HepG2 (cell line): Measurements from ENCODE around the gene SHISA5. TPM values are rescaled to one million over a fixed set of nuclear protein-coding genes. Genes with fewer than 3 reads are reported as not detected.

Source experiments
- ATAC-seq: fragments of 200-7000 bp; cut with Tn5 transposase; 3 replicates; pipeline ENCODE4 v1.9.1; 2020; ENCODE audit warnings: mild to moderate bottlenecking, moderate library complexity
- BruUV-seq: library from RNA; stranded (reverse); fragments of 400-500 nt; replicated peaks from 2 replicates; lab custom pipeline; 2021; lab: Mats Ljungman, UMichigan
- CTCF ChIA-PET: fragments of 300-600 bp; formaldehyde crosslinking; extraction: SDS; loops from one replicate; lab custom pipeline; 2021; ENCODE audit warnings: low total read pairs, inconsistent platforms, low intra/inter-chr PET ratio; lab: Yijun Ruan, JAX
- POLR2A ChIA-PET: fragments of 350-600 bp; sonication (Branson Sonifier 250); formaldehyde crosslinking; loops from one replicate; lab custom pipeline; 2020; ENCODE audit warnings: antibody characterized with exemption, inconsistent platforms; lab: Yijun Ruan, JAX
- DNase-seq: peaks from one replicate; pipeline ENCODE4 v3.0.0-alpha.2; 2015; ENCODE audit warnings: low spot score
- FAIRE-seq: peaks from 3 replicates; lab custom pipeline; 2011; peaks lifted over from hg19 to GRCh38; lab: Jason Lieb, UNC
- H2AFZ ChIP-seq: one replicate; pipeline ENCODE4 v1.6.1; 2011; ENCODE audit warnings: low read length, inconsistent platforms
- H3K27ac ChIP-seq: fragments of 300-600 bp; 3 replicates; pipeline ENCODE4 v1.8.0; 2011; ENCODE audit warnings: mixed run types, mild to moderate bottlenecking, mixed read lengths, low read length, inconsistent platforms; ENCODE audit not compliant: insufficient read depth; ENCODE audit errors: extremely low read length
- H3K27me3 ChIP-seq, 2 experiments: fragments of 200-600 bp in 1 of 2; 2 replicates in 1 of 2; 3 replicates in 1 of 2; pipeline versions ENCODE4 v1.6.0 to v1.8.0; 2011; ENCODE audit warnings: low read length in 2 of 2, mild to moderate bottlenecking in 2 of 2, moderate library complexity in 2 of 2, inconsistent platforms in 1 of 2; ENCODE audit not compliant: insufficient read depth in 2 of 2, control insufficient read depth in 1 of 2
- H3K36me3 ChIP-seq, 2 experiments: fragments of 200-600 bp in 1 of 2; replicated peaks in 1 of 2; 2 replicates in 1 of 2; 3 replicates in 1 of 2; pipeline versions ENCODE4 v1.5.1 to v1.8.0; 2011; ENCODE audit warnings: low read length in 2 of 2, inconsistent platforms in 1 of 2; ENCODE audit not compliant: insufficient read depth in 2 of 2, control insufficient read depth in 1 of 2
- H3K4me1 ChIP-seq: 2 replicates; pipeline ENCODE4 v1.5.1; 2012; ENCODE audit warnings: low read length, inconsistent platforms; ENCODE audit not compliant: insufficient read depth
- H3K4me2 ChIP-seq: 2 replicates; pipeline ENCODE4 v1.6.0; 2011; ENCODE audit warnings: low read depth, low read length, inconsistent platforms
- H3K4me3 ChIP-seq, 3 experiments: fragments of 200-600 bp in 1 of 3; sonication (generic), shearing (Covaris generic) in 1 of 3; replicated peaks in 1 of 3; 2 replicates each; pipeline ENCODE4 v1.5.1; 2011 to 2016; ENCODE audit warnings: low read length in 3 of 3, inconsistent platforms in 2 of 3, low read depth in 2 of 3, mild to moderate bottlenecking in 2 of 3, control low read depth in 1 of 3, mixed read lengths in 1 of 3; ENCODE audit not compliant: insufficient read depth in 1 of 3
- H3K79me2 ChIP-seq: one replicate; pipeline ENCODE4 v1.6.1; 2011; ENCODE audit warnings: low read length, inconsistent platforms; ENCODE audit not compliant: insufficient read depth
- H3K9ac ChIP-seq: 2 replicates; pipeline ENCODE4 v1.6.0; 2011; ENCODE audit warnings: mild to moderate bottlenecking, low read depth, low read length, inconsistent platforms; ENCODE audit not compliant: insufficient read depth
- H3K9me3 ChIP-seq: 2 replicates; pipeline ENCODE4 v1.5.1; 2012; ENCODE audit warnings: mild to moderate bottlenecking, low read length
- H4K20me1 ChIP-seq: 2 replicates; pipeline ENCODE4 v1.6.0; 2011; ENCODE audit warnings: inconsistent platforms, mild to moderate bottlenecking, low read length, moderate library complexity; ENCODE audit not compliant: insufficient read depth
- ATM ChIP-seq: fragments of 450-650 bp; IDR thresholded peaks from 2 replicates; pipeline ENCODE4 v1.7.1; 2017; ENCODE audit warnings: mild to moderate bottlenecking, borderline replicate concordance
- HHEX ChIP-seq: IDR thresholded peaks from 2 replicates; pipeline ENCODE4 v1.6.1; 2016; ENCODE audit warnings: control low read depth
- MEF2D ChIP-seq: sonication (generic); formaldehyde crosslinking; IDR thresholded peaks from 2 replicates; pipeline ENCODE4 v1.5.1; 2020; ENCODE audit warnings: mild to moderate bottlenecking, missing genetic modification reagents
- SIX1 ChIP-seq: sonication (generic); formaldehyde crosslinking; IDR thresholded peaks from 2 replicates; pipeline ENCODE4 v1.4.0; 2020; ENCODE audit warnings: missing genetic modification reagents, borderline replicate concordance
- ZMAT3 ChIP-seq: sonication (generic); formaldehyde crosslinking; conservative IDR thresholded peaks from 2 replicates; pipeline ENCODE4 v1.7.0; 2021; ENCODE audit warnings: missing genetic modification reagents
- ZNF3 ChIP-seq: IDR thresholded peaks from 2 replicates; pipeline ENCODE4 v1.7.0; 2017; ENCODE audit warnings: inconsistent platforms
- ZNF331 ChIP-seq: sonication (generic); formaldehyde crosslinking; IDR thresholded peaks from 2 replicates; pipeline ENCODE4 v1.4.0; 2020; ENCODE audit warnings: missing genetic modification reagents
- ZNF501 ChIP-seq: sonication (generic); formaldehyde crosslinking; IDR thresholded peaks from 2 replicates; pipeline ENCODE4 v1.5.1; 2020; ENCODE audit warnings: mild to moderate bottlenecking, moderate library complexity, missing genetic modification reagents
- ZNF572 ChIP-seq: sonication (generic); formaldehyde crosslinking; IDR thresholded peaks from 2 replicates; pipeline ENCODE4 v1.5.1; 2020; ENCODE audit warnings: mild to moderate bottlenecking, missing genetic modification reagents
- ZNF687 ChIP-seq: sonication (generic); formaldehyde crosslinking; IDR thresholded peaks from 2 replicates; pipeline ENCODE4 v1.5.1; 2020; ENCODE audit warnings: mild to moderate bottlenecking, missing genetic modification reagents, moderate library complexity
- WGBS: methylation state at CpG from one replicate; pipeline ENCODE4 v1.1.6; 2017; ENCODE audit warnings: low lambda C conversion rate; 5-methylcytosine and 5-hydroxymethylcytosine counted together
- in situ Hi-C: cut with HindIII; loops from 2 replicates; pipeline ENCODE4 v1.10.0; 2017; ENCODE audit warnings: low pct_unique_long_range_greater_than_20kb; ENCODE audit not compliant: extremely low pct_ligation_motif_present
- intact Hi-C: fragments of 100-400 bp; cut with micrococcal nuclease; formaldehyde crosslinking; loops from one replicate; pipeline ENCODE4 v1.10.0; 2022; ENCODE audit not compliant: unreplicated experiment
- polyA plus RNA-seq, 8 experiments: library from polyadenylated mRNA; depleted of rRNA in 3 of 8; stranded (reverse) in 7 of 8; unstranded in 1 of 8; fragments of >200 nt; fragmentation: Illumina TruSeq in 4 of 8; extraction: Trizol in 4 of 8; gene quantifications; 2 replicates each; pipeline versions ENCODE4 v1.2.1 to v1.2.3, GENCODE V29; 2011 to 2016; ENCODE audit warnings: low read depth in 4 of 8, missing spikeins in 1 of 8, mixed read lengths in 1 of 8; ENCODE audit not compliant: insufficient read depth in 1 of 8
- total RNA-seq, 5 experiments: library from RNA; depleted of rRNA; stranded (reverse); fragments of >200 nt; fragmentation: Illumina TruSeq; extraction: Trizol; gene quantifications; 2 replicates each; pipeline ENCODE4 v1.2.3, GENCODE V29; 2016; ENCODE audit warnings: low read depth in 1 of 5
- TF ChIP-seq, protein P1 (sequence below): IDR thresholded peaks from 2 replicates; pipeline ENCODE4 v1.6.1; 2016; ENCODE audit warnings: low read depth, borderline replicate concordance
- TF ChIP-seq, protein P2 (sequence below): sonication (generic); formaldehyde crosslinking; IDR thresholded peaks from 2 replicates; pipeline ENCODE4 v1.9.0; 2021; ENCODE audit warnings: missing genetic modification reagents, mild to moderate bottlenecking, borderline replicate concordance

Gene SHISA5
- total and polyA plus RNA-seq, 2 of the 13 experiments (the other 11 are each of a cell fraction or from before 2014, with no cell fraction given), result 75.8 to 91.4 TPM

GRCh38 chr3:48464713-48465221 is 39.2 kb downstream of the SHISA5 start (continued):
- TF ChIP-seq ZNF687, result no peak
- TF ChIP-seq SIX1, result no peak
- no peak for TF ChIP-seq HHEX (CRISPR knock-in tag)

DNA sequence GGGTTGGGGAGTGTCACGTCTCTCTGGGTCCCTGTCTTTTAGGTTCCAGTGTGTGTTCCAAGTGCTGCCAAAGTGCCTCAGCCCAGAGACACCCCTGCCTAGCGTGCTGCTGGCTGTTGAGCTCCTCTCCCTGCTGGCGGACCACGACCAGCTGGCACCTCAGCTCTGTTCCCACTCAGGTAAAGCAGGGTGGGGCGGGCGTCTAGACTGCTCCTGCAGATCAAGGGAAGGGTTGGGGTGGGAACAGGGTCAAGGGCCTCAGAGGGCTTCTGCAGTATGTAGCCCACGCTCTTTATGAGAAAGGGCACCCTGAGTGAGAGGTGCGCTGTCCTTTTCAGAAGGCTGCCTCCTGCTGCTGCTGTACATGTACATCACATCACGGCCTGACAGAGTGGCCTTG is 40.3 kb downstream of the SHISA5 start:
- Histone ChIP-seq H3K4me1 (peaks cover 30% of the 10 kb centered on the region), H2AFZ (no peak overlapping the region), H3K27me3 (no peaks in the 10 kb centered on the region), H3K9ac (no peak overlapping the region), H3K27ac (no peak overlapping the region), H3K4me3 (no peak overlapping the region), H4K20me1 (no peaks in the 10 kb centered on the region), H3K79me2 (no peaks in the 10 kb centered on the region), H3K9me3 (no peaks in the 10 kb centered on the region), H3K4me2 (no peak overlapping the region), H3K36me3 (peaks cover 8 to 31% of the 10 kb centered on the region in 2 experiments)
- no peak for DNase-seq
- no peak for ATAC-seq
- intact Hi-C loops, result no loop called here
- no TSS peak for BruUV-seq
- in situ Hi-C loops, result no loop called here
- ChIA-PET POLR2A (interaction anchor here (1.2 to 3.8 kb wide), 2 partner anchors 10 to 85 kb away, joined by 4 to 17 read pairs; no protein-coding TSS in a partner anchor), CTCF (no interaction called here)
- FAIRE-seq, result no peak
- 87% methylated on average over 5 of the region's 9 CpGs for WGBS
- TF ChIP-seq ZNF572 (CRISPR knock-in tag), result no peak
- TF ChIP-seq ZNF501 (CRISPR knock-in tag), result no peak
- TF ChIP-seq ZNF687, result no peak
- no peak for TF ChIP-seq ZMAT3 (CRISPR knock-in tag)
- no peak for TF ChIP-seq ATM
- TF ChIP-seq MEF2D, result no peak
- TF ChIP-seq, protein P1, sequence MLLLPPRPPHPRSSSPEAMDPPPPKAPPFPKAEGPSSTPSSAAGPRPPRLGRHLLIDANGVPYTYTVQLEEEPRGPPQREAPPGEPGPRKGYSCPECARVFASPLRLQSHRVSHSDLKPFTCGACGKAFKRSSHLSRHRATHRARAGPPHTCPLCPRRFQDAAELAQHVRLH (CRISPR knock-in tag), result no peak
- TF ChIP-seq, protein P2, sequence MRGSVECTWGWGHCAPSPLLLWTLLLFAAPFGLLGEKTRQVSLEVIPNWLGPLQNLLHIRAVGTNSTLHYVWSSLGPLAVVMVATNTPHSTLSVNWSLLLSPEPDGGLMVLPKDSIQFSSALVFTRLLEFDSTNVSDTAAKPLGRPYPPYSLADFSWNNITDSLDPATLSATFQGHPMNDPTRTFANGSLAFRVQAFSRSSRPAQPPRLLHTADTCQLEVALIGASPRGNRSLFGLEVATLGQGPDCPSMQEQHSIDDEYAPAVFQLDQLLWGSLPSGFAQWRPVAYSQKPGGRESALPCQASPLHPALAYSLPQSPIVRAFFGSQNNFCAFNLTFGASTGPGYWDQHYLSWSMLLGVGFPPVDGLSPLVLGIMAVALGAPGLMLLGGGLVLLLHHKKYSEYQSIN (CRISPR knock-in tag), result no peak
- no peak for TF ChIP-seq ZNF3 (CRISPR knock-in tag)
- TF ChIP-seq ZNF331 (CRISPR knock-in tag), result no peak
